AG09319 (cell line): ENCODE results near the gene ZNF816.

Experiments used
- DNase-seq: peaks from one replicate; pipeline ENCODE4 v3.0.0-alpha.2; 2010; ENCODE audit warnings: low read depth; ENCODE audit errors: extremely low read depth
- CTCF ChIP-seq: IDR thresholded peaks from 2 replicates; pipeline ENCODE4 v1.5.1; 2011; ENCODE audit warnings: low read depth, mild to moderate bottlenecking, inconsistent platforms, low read length, moderate library complexity

The ZNF816 gene

DNA sequence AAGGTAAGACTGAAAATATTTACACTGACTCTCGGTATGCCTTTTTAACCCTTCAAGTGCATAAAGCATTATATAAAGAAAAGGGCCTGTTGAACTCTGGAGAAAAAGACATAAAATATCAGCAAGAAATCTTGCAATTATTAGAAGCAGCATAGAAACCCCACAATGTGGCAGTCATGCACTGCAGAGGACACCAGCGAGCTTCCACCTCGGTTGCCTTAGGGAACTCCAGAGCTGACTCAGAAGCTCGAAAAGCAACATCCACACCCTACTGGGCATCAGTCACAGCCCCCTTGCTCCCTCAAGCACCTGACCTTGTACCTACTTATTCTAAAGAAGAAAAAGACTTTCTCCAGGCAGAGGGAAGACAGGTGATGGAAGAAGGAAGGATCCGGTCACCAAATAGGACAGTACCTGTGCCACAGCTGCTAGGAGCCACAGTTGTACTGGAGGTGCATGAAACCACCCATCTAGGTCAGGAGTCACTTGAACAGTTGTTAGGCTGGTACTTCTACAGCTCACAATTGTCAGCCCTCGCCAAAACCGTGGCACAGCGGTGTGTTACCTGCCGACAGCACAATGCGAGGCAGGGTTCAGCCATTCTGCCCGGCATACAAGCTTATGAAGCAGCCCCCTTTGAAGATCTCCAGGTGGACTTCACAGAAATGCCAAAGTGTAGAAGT lies 2.9 kb downstream of the ZNF816 start:
- TF ChIP-seq CTCF, result no peak
- no peak for DNase-seq

- DNase-seq, result no peak
- TF ChIP-seq CTCF, result no peak
Measured at GRCh38 chr19:52957591-52957990, 5.1 kb downstream of the ZNF816 start.

DNA sequence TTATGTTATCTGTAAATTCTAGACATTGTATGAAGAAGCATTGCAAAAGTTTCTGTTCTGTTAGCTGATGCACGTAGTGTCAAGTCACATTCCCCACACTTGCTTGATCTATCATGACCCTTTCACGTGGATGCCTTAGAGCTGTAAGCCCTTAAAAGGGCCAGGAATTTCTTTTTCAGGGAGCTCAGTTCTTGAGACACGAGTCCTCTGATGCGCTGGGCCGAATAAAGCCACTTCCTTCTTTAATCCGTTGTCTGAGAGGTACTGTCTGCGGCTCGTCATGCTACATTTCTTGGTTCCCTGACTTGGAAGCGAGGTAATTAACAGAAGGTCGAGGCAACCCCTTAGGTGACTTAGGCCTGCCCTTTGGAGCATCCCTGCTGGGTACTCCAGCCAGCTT lies 5.8 kb downstream of the ZNF816 start:
- no peak for DNase-seq
- no peak for TF ChIP-seq CTCF

DNA sequence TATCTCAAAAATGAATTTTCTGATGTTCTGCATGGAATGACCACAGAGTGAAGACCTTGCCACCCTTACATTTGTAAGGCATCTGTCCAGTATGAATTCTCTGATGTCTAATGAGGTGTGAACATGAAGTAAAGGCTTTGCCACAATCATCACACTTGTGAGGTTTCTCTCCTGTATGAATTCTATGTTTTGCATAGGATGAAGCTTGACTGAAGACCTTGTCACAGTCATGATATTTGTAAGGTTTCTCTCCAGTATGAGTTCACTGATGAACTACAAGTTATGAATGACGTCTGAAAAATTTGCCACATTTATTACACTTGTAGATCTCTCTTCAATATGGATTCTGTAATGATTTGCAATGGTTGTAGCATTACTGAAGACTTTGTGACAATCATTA lies 13.3 kb downstream of the ZNF816 start:
- no peak for DNase-seq
- TF ChIP-seq CTCF, result no peak

- no peak for TF ChIP-seq CTCF
Measured at GRCh38 chr19:52948025-52948770, 14.5 kb downstream of the ZNF816 start.

DNA sequence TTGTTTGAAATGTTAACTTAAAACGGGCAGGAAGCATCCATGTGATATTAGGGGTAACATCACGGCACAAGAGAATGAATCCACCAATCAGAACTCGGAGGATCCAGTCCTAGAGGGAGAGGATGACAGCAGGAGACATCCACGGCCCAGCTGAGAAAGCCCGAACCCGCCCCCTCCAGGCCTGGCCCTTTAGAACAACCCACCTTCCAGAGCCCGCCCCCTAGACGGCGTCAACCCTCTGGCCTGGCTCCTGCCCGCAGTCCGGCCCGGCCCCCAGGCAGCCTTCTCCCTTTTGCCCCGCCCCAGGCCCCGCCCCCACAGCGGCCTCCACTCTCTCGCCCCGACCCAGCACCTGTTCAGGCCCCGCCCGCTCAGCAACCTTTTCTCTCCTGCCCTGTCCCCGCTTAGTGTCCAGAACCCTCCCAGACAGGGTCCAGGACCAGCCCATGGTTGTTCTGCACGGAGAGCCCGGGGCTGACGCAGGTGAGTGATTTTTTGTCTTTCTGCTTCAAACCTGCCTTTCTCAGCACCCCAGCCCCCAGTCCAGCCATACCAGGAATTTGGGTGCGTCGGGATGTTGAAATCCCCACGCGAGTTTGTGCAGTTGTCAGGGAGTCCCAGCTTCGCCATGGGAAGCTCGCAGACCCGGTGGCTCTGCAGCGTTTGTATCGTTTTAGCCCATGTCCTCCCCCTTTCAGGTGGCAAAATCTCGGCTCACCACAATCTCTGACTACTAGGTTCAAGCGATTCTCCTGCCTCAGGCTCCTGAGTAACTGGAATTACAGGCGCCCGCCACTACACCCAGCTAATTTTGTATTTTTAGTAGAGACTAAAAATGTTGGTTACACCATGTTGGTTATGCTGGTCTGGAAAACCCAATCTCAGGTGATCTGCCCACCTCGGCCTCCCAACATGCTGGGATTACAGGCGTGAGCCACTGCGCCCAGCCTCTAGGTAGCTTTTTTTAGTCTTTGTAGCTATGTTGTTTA lies 16.1 kb downstream of the ZNF816 start:
- no peak for DNase-seq
- TF ChIP-seq CTCF, result no peak

More at GRCh38 chr19:52948025-52948770, 14.5 kb downstream of the ZNF816 start:
- no peak for DNase-seq
